PC-3 (cell line): Measurements from ENCODE around the gene PPT2. TPM values are rescaled to one million over a fixed set of nuclear protein-coding genes. Genes with fewer than 3 reads are reported as not detected.

Experiments
- ATAC-seq: fragments of 200-7000 bp; cut with Tn5 transposase; 2 replicates; pipeline ENCODE4 v1.9.1; 2020; ENCODE audit warnings: mild to moderate bottlenecking, moderate library complexity
- Bru-seq: library from RNA; stranded (reverse); fragments of 400-500 nt; gene quantifications from one replicate; lab custom pipeline; 2021; lab: Mats Ljungman, UMichigan
- BruChase-seq, 2 experiments: library from RNA; stranded (reverse); fragments of 400-500 nt; gene quantifications; one replicate each; lab custom pipeline; 2021; lab: Mats Ljungman, UMichigan
- BruUV-seq: library from RNA; stranded (reverse); fragments of 400-500 nt; replicated peaks from 2 replicates; lab custom pipeline; 2021; lab: Mats Ljungman, UMichigan
- CTCF ChIA-PET: fragments of 300-600 bp; sonication (Branson Sonifier 250); formaldehyde crosslinking; loops from one replicate; lab custom pipeline; 2022; ENCODE audit warnings: antibody characterized with exemption; lab: Charles Lee
- POLR2A ChIA-PET: fragments of 300-600 bp; sonication (Branson Sonifier 250); formaldehyde crosslinking; loops from one replicate; lab custom pipeline; 2022; ENCODE audit warnings: antibody characterized with exemption; ENCODE audit not compliant: unreplicated experiment; lab: Charles Lee
- DNase-seq: peaks from one replicate; pipeline ENCODE4 v3.0.0-alpha.2; 2015
- H2AFZ ChIP-seq: fragments of 300-600 bp; sonication (generic); 2 replicates; pipeline ENCODE4 v1.6.0; 2016; ENCODE audit warnings: antibody characterized with exemption, low read length
- H3F3A ChIP-seq: fragments of 300-600 bp; sonication (generic); one replicate; pipeline ENCODE4 v1.6.0; 2017; ENCODE audit warnings: antibody characterized with exemption, low read length, control low read depth, mild to moderate bottlenecking; ENCODE audit not compliant: unreplicated experiment
- H3K27ac ChIP-seq: fragments of 300-600 bp; sonication (generic); 2 replicates; pipeline ENCODE4 v1.5.1; 2016; ENCODE audit warnings: mild to moderate bottlenecking, low read length
- H3K27me3 ChIP-seq: fragments of 300-600 bp; sonication (generic); 2 replicates; pipeline ENCODE4 v1.6.1; 2016; ENCODE audit warnings: low read length, mixed read lengths
- H3K36me3 ChIP-seq: fragments of 300-600 bp; sonication (generic); 2 replicates; pipeline ENCODE4 v1.6.1; 2016; ENCODE audit warnings: low read depth, mixed run types, low read length, mixed read lengths
- H3K4me1 ChIP-seq: fragments of 300-600 bp; sonication (generic); 2 replicates; pipeline ENCODE4 v1.5.1; 2016; ENCODE audit warnings: low read length; ENCODE audit not compliant: insufficient read depth
- H3K4me2 ChIP-seq: fragments of 300-600 bp; sonication (generic); 2 replicates; pipeline ENCODE4 v1.6.0; 2016; ENCODE audit warnings: low read length
- H3K4me3 ChIP-seq: fragments of 300-600 bp; sonication (generic); 2 replicates; pipeline ENCODE4 v1.5.1; 2016; ENCODE audit warnings: mild to moderate bottlenecking, low read length, mixed read lengths
- H3K79me2 ChIP-seq: fragments of 300-600 bp; sonication (generic); 2 replicates; pipeline ENCODE4 v1.6.1; 2017; ENCODE audit warnings: low read length, mixed read lengths
- H3K9ac ChIP-seq: fragments of 300-600 bp; sonication (generic); 2 replicates; pipeline ENCODE4 v1.6.0; 2016; ENCODE audit warnings: mild to moderate bottlenecking, low read length
- H3K9me2 ChIP-seq: fragments of 300-600 bp; sonication (generic); replicated peaks from 2 replicates; pipeline ENCODE4 v1.6.1; 2016; ENCODE audit warnings: mixed run types, low read length, mixed read lengths
- H3K9me3 ChIP-seq: fragments of 300-600 bp; sonication (generic); 2 replicates; pipeline ENCODE4 v1.6.1; 2016; ENCODE audit warnings: low read length, mixed read lengths
- H4K20me1 ChIP-seq: fragments of 300-600 bp; sonication (generic); 2 replicates; pipeline ENCODE4 v1.6.1; 2016; ENCODE audit warnings: low read length, mixed read lengths
- CTCF ChIP-seq: fragments of 300-600 bp; sonication (generic); conservative IDR thresholded peaks from 2 replicates; pipeline ENCODE4 v1.5.1; 2017; ENCODE audit warnings: antibody characterized with exemption, low read depth, mild to moderate bottlenecking, low read length
- EZH2 ChIP-seq: fragments of 300-600 bp; sonication (generic); IDR thresholded peaks from one replicate; pipeline ENCODE4 v1.6.1; 2017; ENCODE audit warnings: antibody characterized with exemption, mild to moderate bottlenecking, low read length; ENCODE audit not compliant: unreplicated experiment
- EZH2phosphoT487 ChIP-seq: fragments of 300-600 bp; sonication (generic); IDR thresholded peaks from 2 replicates; pipeline ENCODE4 v1.6.1; 2018; ENCODE audit warnings: mild to moderate bottlenecking, antibody characterized with exemption, low read length, borderline replicate concordance
- intact Hi-C: fragments of 100-400 bp; cut with micrococcal nuclease; formaldehyde crosslinking; loops from 2 replicates; pipeline ENCODE4 v1.9.0; 2023
- long read RNA-seq: library from polyadenylated mRNA; unstranded; transcript quantifications from one replicate; pipeline ENCODE4 v2.0.0, GENCODE V29; 2021; ENCODE audit not compliant: unreplicated experiment
- total RNA-seq: library from RNA; depleted of rRNA; stranded (reverse); fragments of >200 nt; gene quantifications from 2 replicates; pipeline ENCODE4 v1.2.3, GENCODE V29; 2014; rRNA removed

PPT2 gene
- total RNA-seq (16.6 and 30.8 TPM in 2 replicates), Bru-seq, nascent RNA (percentile 80 among the genes with signal in this experiment), BruChase-seq, experiment 1, labeled RNA remaining after a 6-hour chase (percentile 96 among the genes with signal in this experiment), BruChase-seq, experiment 2, labeled RNA remaining after a 2-hour chase (percentile 95 among the genes with signal in this experiment)
- long read RNA-seq, transcript PPT2-245 (9 exons, 1,759 nt), result major isoform, 5 of 28 reads
- long read RNA-seq, partial matches to known transcripts, result 9 of 28 reads
- long read RNA-seq, other reads (novel, unspliced or antisense), result 8 of 28 reads

DNA sequence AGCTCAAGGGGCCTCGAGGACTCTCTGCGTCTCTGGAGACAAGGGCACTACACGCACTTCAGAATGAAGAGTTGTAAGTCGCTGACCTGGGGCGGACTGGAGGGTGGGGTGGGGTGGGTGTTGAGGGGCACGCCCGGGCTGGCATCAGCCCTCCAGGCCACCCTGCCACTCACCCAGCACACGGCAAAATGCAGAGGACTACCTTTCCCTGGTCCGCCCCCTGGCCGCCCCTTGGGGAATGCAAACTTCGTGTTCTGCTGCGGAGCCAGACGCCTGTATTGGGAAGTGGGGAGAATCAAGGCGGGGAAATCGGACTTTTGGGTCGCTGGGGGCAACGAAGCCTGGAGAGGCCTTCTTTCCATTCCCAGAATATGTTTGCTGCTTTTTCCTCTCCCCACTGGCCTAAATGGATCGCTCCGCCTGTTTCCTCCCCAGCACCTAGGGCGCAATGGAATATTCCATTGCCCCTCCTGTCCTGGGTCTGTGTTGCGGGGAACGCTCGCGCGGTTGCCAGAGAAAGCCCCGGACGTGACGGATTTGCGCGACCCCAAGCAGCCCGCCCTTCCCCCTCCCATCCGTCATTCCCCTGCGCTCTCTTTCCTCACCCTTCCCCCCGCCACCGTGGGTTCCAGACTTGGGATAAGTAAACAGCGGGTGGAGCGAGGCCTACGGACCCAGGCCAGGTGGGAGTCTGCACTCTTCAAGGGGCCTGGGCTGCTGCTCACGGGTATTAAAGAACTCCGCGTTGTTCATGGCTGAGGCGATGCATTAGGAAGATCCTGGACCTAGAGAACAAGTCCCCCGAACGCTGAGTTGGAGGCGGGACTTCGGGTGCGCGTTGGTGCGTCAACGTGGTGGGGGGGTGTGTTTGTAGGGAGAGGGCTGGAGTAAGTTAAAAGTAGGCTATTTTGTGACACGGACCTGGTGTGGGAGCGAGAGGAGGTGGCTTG lies at the start of gene PPT2:
Gene PPT2, plus strand, starts transcription at position 578 of the 950 bp plus-strand sequence. CDS start 454 bp downstream, outside the sequence.
- ATAC-seq (peak; percentile 79), DNase-seq (peak; percentile 89)
- CTCF ChIA-PET, result interaction anchor here (0.9 kb wide), 1 partner anchor 42 kb away, joined by 4 read pairs; no protein-coding TSS in a partner anchor
- POLR2A ChIA-PET, result no interaction called here
- TSS peak; percentile 62 for BruUV-seq
- Histone ChIP-seq H3K4me2 (peak within 1 kb of the TSS; percentile 95), H3K4me3 (peak within 1 kb of the TSS; percentile 96), H3K9ac (peak within 1 kb of the TSS; percentile 94), H3K27ac (peak within 1 kb of the TSS; percentile 85), H3F3A (no peaks in the 10 kb centered on the region), H4K20me1 (no peaks in the 10 kb centered on the region), H3K79me2 (peaks cover 29% of the 10 kb centered on the region), H3K9me2 (no peaks in the 10 kb centered on the region), H3K9me3 (no peaks in the 10 kb centered on the region), H3K27me3 (no peaks in the 10 kb centered on the region), H2AFZ (peak within 1 kb of the TSS; percentile 90), H3K36me3 (peaks cover 11% of the 10 kb centered on the region; the same call in 1 of the 2 replicates), H3K4me1 (peaks cover 12% of the 10 kb centered on the region)
- intact Hi-C loops, result loop anchor here (1.0 kb wide), 4 partner anchors 22 to 68 kb away; partner anchors contain the start of genes AGPAT1 and FKBPL
- TF ChIP-seq EZH2phosphoT487, result no peak
- no peak; the same call in 1 of the 2 replicates for TF ChIP-seq CTCF
- no peak for TF ChIP-seq EZH2

DNA sequence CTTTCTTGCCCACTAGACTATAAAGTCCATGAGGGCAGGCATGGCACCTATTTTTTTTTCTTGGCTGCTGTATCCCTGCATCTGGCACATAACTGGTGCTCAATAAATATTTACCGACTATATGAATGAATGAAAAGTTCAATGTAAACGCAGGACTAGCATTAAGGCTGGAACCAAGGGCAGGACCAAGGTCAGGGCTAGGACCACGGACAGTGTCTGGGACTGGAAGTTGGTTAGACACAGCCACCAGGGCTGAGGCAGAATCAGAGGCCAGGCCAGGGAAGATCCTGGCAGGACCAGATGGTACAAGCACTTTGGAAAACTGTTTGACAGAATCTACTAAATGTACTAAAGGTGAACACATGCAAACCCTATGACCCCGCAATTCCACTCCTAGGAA lies 48.5 kb upstream of the PPT2 start:
- TF ChIP-seq EZH2phosphoT487 (no peak), CTCF (no peak), EZH2 (no peak)
- CTCF ChIA-PET, result no interaction called here
- H3K9ac ChIP-seq, result no peak overlapping the region
- no peaks in the 10 kb centered on the region for H3K9me2 ChIP-seq
- H3K36me3 ChIP-seq, result no peaks in the 10 kb centered on the region
- no peaks in the 10 kb centered on the region for H3K79me2 ChIP-seq
- H3K4me2 ChIP-seq, result no peak overlapping the region
- no TSS peak for BruUV-seq
- H3K27ac ChIP-seq, result no peak overlapping the region
- no peak overlapping the region for H3K4me3 ChIP-seq
- H3K4me1 ChIP-seq, result peaks cover 25% of the 10 kb centered on the region
- POLR2A ChIA-PET, result no interaction called here
- ATAC-seq (no peak), DNase-seq (peak; percentile 34)
- no peaks in the 10 kb centered on the region for H3K27me3 ChIP-seq
- H3F3A ChIP-seq, result no peaks in the 10 kb centered on the region
- no peaks in the 10 kb centered on the region for H3K9me3 ChIP-seq
- H4K20me1 ChIP-seq, result no peaks in the 10 kb centered on the region
- H2AFZ ChIP-seq, result no peak overlapping the region
- intact Hi-C loops, result no loop called here
